HG03135 (cell line): ENCODE results near the gene GRB2.
"Not testable (repeated sequence)": the region's sequence is repeated elsewhere in the genome, so short reads cannot be mapped to it uniquely, and the experiment has no call there.

Experiments
- ATAC-seq: cut with Tn5 transposase; IDR thresholded peaks from one replicate; pipeline ENCODE4 v1.9.1; 2021; ENCODE audit warnings: mild to moderate bottlenecking, moderate library complexity; ENCODE audit not compliant: unreplicated experiment

GRB2 gene

GRCh38 chr17:75353176-75353575 lies 52.3 kb downstream of the GRB2 start:
- ATAC-seq = no peak

- ATAC-seq = no peak
These were observed 53.4 kb downstream of the GRB2 start for GRCh38 chr17:75352079-75352569.

- ATAC-seq = no peak
These were observed 54.8 kb downstream of the GRB2 start for GRCh38 chr17:75350706-75351105.

- no peak for ATAC-seq
These were observed 55.4 kb downstream of the GRB2 start for GRCh38 chr17:75350029-75350428.

- ATAC-seq = no peak
These were observed 55.9 kb downstream of the GRB2 start for GRCh38 chr17:75349589-75349988.

GRCh38 chr17:75348386-75349012 lies 57.0 kb downstream of the GRB2 start:
- ATAC-seq = no peak

GRCh38 chr17:75346906-75347305 lies 58.6 kb downstream of the GRB2 start:
- ATAC-seq = no peak

GRCh38 chr17:75346368-75346767 lies 59.1 kb downstream of the GRB2 start:
- ATAC-seq = not testable (repeated sequence)

GRCh38 chr17:75345514-75346167 lies 59.8 kb downstream of the GRB2 start:
- peak; percentile 63 for ATAC-seq

- no peak for ATAC-seq
These were observed 60.8 kb downstream of the GRB2 start for GRCh38 chr17:75344666-75345065.

GRCh38 chr17:75342996-75343395 lies 62.5 kb downstream of the GRB2 start:
- ATAC-seq = no peak

GRCh38 chr17:75341784-75342486 lies 63.5 kb downstream of the GRB2 start:
- ATAC-seq = no peak

- ATAC-seq = no peak
These were observed 64.8 kb downstream of the GRB2 start for GRCh38 chr17:75340631-75341030.

GRCh38 chr17:75339971-75340370 lies 65.5 kb downstream of the GRB2 start:
- ATAC-seq = no peak

GRCh38 chr17:75338335-75338734 lies 67.1 kb downstream of the GRB2 start:
- ATAC-seq = no peak

- no peak for ATAC-seq
These were observed 70.2 kb downstream of the GRB2 start for GRCh38 chr17:75335315-75335714.

GRCh38 chr17:75334723-75335122 lies 70.8 kb downstream of the GRB2 start:
- no peak for ATAC-seq

- no peak for ATAC-seq
These were observed 73.8 kb downstream of the GRB2 start for GRCh38 chr17:75331671-75332070.

- no peak for ATAC-seq
These were observed 77.7 kb downstream of the GRB2 start for GRCh38 chr17:75327757-75328156.

GRCh38 chr17:75326226-75326848 lies 79.1 kb downstream of the GRB2 start:
- no peak for ATAC-seq

- ATAC-seq = no peak
These were observed 79.7 kb downstream of the GRB2 start for GRCh38 chr17:75325827-75326225.

GRCh38 chr17:75325348-75325747 lies 80.1 kb downstream of the GRB2 start:
- ATAC-seq = no peak
